Endothelial cell of umbilical vein (primary cell): ENCODE data around the gene POLRMT. TPM values are rescaled to one million over a fixed set of nuclear protein-coding genes. Genes with fewer than 3 reads are reported as not detected.

Source experiments
- BruUV-seq: library from RNA; stranded (reverse); fragments of 400-500 nt; replicated peaks from 2 replicates; lab custom pipeline; 2021; lab: Mats Ljungman, UMichigan
- CTCF ChIA-PET: fragments of 300-600, 350-600 bp; sonication (Branson Sonifier 250); formaldehyde crosslinking; loops from one replicate; lab custom pipeline; 2021; ENCODE audit warnings: antibody characterized with exemption, inconsistent platforms; lab: Charles Lee
- POLR2A ChIA-PET: fragments of 300-600, 350-600 bp; sonication (Branson Sonifier 250); formaldehyde crosslinking; loops from one replicate; lab custom pipeline; 2021; ENCODE audit warnings: antibody characterized with exemption, inconsistent platforms; lab: Charles Lee
- DNase-seq: peaks from one replicate; pipeline ENCODE4 v3.0.0-alpha.2; 2011; ENCODE audit warnings: low read depth, low spot score
- FAIRE-seq: peaks from 2 replicates; lab custom pipeline; 2011; peaks lifted over from hg19 to GRCh38; lab: Jason Lieb, UNC
- H2AFZ ChIP-seq: 2 replicates; pipeline ENCODE4 v1.6.0; 2012; ENCODE audit warnings: low read depth, low read length, control low read depth, inconsistent platforms
- H3K27ac ChIP-seq: 2 replicates; pipeline ENCODE4 v1.5.1; 2011; ENCODE audit warnings: low read depth, mild to moderate bottlenecking, control low read depth, low read length, moderate library complexity; ENCODE audit not compliant: insufficient read depth
- H3K27me3 ChIP-seq, 2 experiments: 2 replicates each; pipeline versions ENCODE4 v1.6.0 to v1.6.1; 2011; ENCODE audit warnings: low read length in 2 of 2, mixed read lengths in 1 of 2; ENCODE audit not compliant: control insufficient read depth in 2 of 2, insufficient read depth in 2 of 2
- H3K36me3 ChIP-seq, 2 experiments: 2 replicates in 1 of 2; 3 replicates in 1 of 2; pipeline ENCODE4 v1.5.1; 2011; ENCODE audit warnings: low read length in 2 of 2, mild to moderate bottlenecking in 1 of 2, moderate library complexity in 1 of 2; ENCODE audit not compliant: control insufficient read depth in 2 of 2, insufficient read depth in 2 of 2; ENCODE audit errors: extremely low read depth in 1 of 2
- H3K4me1 ChIP-seq: 3 replicates; pipeline ENCODE4 v1.5.1; 2011; ENCODE audit warnings: mild to moderate bottlenecking, low read length; ENCODE audit not compliant: control insufficient read depth, insufficient read depth; ENCODE audit errors: extremely low read depth
- H3K4me2 ChIP-seq: 2 replicates; pipeline ENCODE4 v1.6.1; 2011; ENCODE audit warnings: low read length, control low read depth, mixed read lengths; ENCODE audit not compliant: insufficient read depth
- H3K4me3 ChIP-seq, 3 experiments: fragments of 200-600 bp in 1 of 3; sonication (generic), shearing (Covaris generic) in 1 of 3; replicated peaks in 1 of 3; 2 replicates each; pipeline ENCODE4 v1.5.1; 2011 to 2016; ENCODE audit warnings: control low read depth in 3 of 3, low read length in 3 of 3, mild to moderate bottlenecking in 2 of 3, inconsistent platforms in 1 of 3, low read depth in 1 of 3, moderate library complexity in 1 of 3; ENCODE audit not compliant: insufficient read depth in 1 of 3
- H3K79me2 ChIP-seq: 2 replicates; pipeline ENCODE4 v1.6.0; 2012; ENCODE audit warnings: low read length, inconsistent platforms; ENCODE audit not compliant: control insufficient read depth, insufficient read depth
- H3K9ac ChIP-seq: replicated peaks from 2 replicates; pipeline ENCODE3; 2011; ENCODE audit warnings: low read length, control low read depth; ENCODE audit not compliant: insufficient read depth; ENCODE audit errors: extremely low read depth
- H3K9me1 ChIP-seq: replicated peaks from 3 replicates; pipeline ENCODE4 v1.6.0; 2011; ENCODE audit warnings: mild to moderate bottlenecking, low read length; ENCODE audit not compliant: control insufficient read depth, insufficient read depth; ENCODE audit errors: extremely low read depth
- H3K9me3 ChIP-seq: replicated peaks from 2 replicates; pipeline ENCODE4 v1.5.1; 2012; ENCODE audit warnings: low read length, inconsistent platforms; ENCODE audit not compliant: control insufficient read depth, insufficient read depth
- H4K20me1 ChIP-seq: replicated peaks from 2 replicates; pipeline ENCODE3; 2011; ENCODE audit warnings: mild to moderate bottlenecking, low read length; ENCODE audit not compliant: control insufficient read depth, insufficient read depth; ENCODE audit errors: extremely low read depth
- CTCF ChIP-seq, 2 donors: IDR thresholded peaks; 1 replicate in 1 of 2; 2 replicates in 1 of 2; pipeline ENCODE4 v1.5.1; 2011; ENCODE audit warnings: low read length in 2 of 2, mild to moderate bottlenecking in 2 of 2, moderate library complexity in 2 of 2, control low read depth in 1 of 2, inconsistent platforms in 1 of 2, low read depth in 1 of 2; ENCODE audit not compliant: insufficient read depth in 1 of 2; ENCODE audit errors: extremely low read depth in 1 of 2
- EZH2 ChIP-seq: IDR thresholded peaks from 2 replicates; pipeline ENCODE4 v1.6.1; 2012; ENCODE audit warnings: borderline replicate concordance, low read depth, mild to moderate bottlenecking, moderate library complexity, low read length, inconsistent platforms; ENCODE audit not compliant: severe bottlenecking
- FOS ChIP-seq: IDR thresholded peaks from 2 replicates; pipeline ENCODE4 v1.6.1; 2011; ENCODE audit warnings: mild to moderate bottlenecking, low read length, moderate library complexity, borderline replicate concordance; ENCODE audit not compliant: insufficient read depth
- GATA2 ChIP-seq: IDR thresholded peaks from 2 replicates; pipeline ENCODE4 v1.7.0; 2011; ENCODE audit warnings: low read depth, mild to moderate bottlenecking, moderate library complexity, mixed read lengths, low read length; ENCODE audit not compliant: insufficient read length, insufficient read depth
- JUN ChIP-seq: IDR thresholded peaks from 2 replicates; pipeline ENCODE4 v1.6.1; 2011; ENCODE audit warnings: borderline replicate concordance, low read depth; ENCODE audit not compliant: insufficient read length, insufficient read depth
- MAX ChIP-seq: IDR thresholded peaks from 2 replicates; pipeline ENCODE4 v1.6.1; 2011; ENCODE audit not compliant: insufficient read depth, insufficient read length
- MYC ChIP-seq: IDR thresholded peaks from one replicate; pipeline ENCODE4 v1.6.1; 2011; ENCODE audit warnings: mild to moderate bottlenecking, low read depth, low read length
- POLR2A ChIP-seq: IDR thresholded peaks from 2 replicates; pipeline ENCODE4 v1.6.1; 2012; ENCODE audit warnings: low read depth, mild to moderate bottlenecking, control low read depth, low read length
- POLR2AphosphoS5 ChIP-seq: IDR thresholded peaks from 2 replicates; pipeline ENCODE4 v1.6.1; 2012; ENCODE audit warnings: low read depth, mild to moderate bottlenecking, control low read depth, low read length, moderate library complexity; ENCODE audit not compliant: insufficient read depth
- dilution Hi-C: fragments of 300-500 bp; cut with MboI; formaldehyde crosslinking; loops from one replicate; pipeline ENCODE4 v1.15.0; 2019; ENCODE audit warnings: low sequenced_read_pairs; ENCODE audit not compliant: extremely low pct_ligation_motif_present
- intact Hi-C: fragments of 100-400 bp; cut with micrococcal nuclease; formaldehyde crosslinking; loops from one replicate; pipeline ENCODE4 v1.10.0; 2022
- polyA plus RNA-seq, 4 experiments: library from polyadenylated mRNA; depleted of rRNA in 3 of 4; stranded (reverse) in 3 of 4; unstranded in 1 of 4; fragments of >200 nt; gene quantifications; 2 replicates each; pipeline versions ENCODE4 v1.2.1 to v1.2.3, GENCODE V29; 2011 to 2012; ENCODE audit warnings: missing spikeins in 1 of 4
- total RNA-seq: library from RNA; stranded (reverse); gene quantifications from 2 replicates; pipeline ENCODE4 v1.2.3, GENCODE V29; 2021

POLRMT gene
- total and polyA plus RNA-seq, 2 donors (not counting 3 experiments of a cell fraction or from before 2014, with no cell fraction given), result 38.9 to 50.6 TPM

GRCh38 chr19:594265-594870, 39.0 kb downstream of the POLRMT start:
- no peak overlapping the region for H3K4me3 ChIP-seq
- intact Hi-C loops (no loop called here), dilution Hi-C loops (no loop called here)
- no peak overlapping the region for H3K27ac ChIP-seq
- H3K79me2 ChIP-seq, result no peaks in the 10 kb centered on the region
- H3K27me3 ChIP-seq, result peaks cover 2 to 5% of the 10 kb centered on the region in 2 experiments
- H3K9me3 ChIP-seq, result no peaks in the 10 kb centered on the region
- no TSS peak for BruUV-seq
- no peak for TF ChIP-seq JUN
- TF ChIP-seq FOS, result no peak
- no peak for TF ChIP-seq CTCF (IDR thresholded peaks at IDR 0.05; ENCODE audit: extremely low read depth in 1 of 2, insufficient read depth in 1 of 2, low read depth in 1 of 2, low read length in 2 of 2)
- no peak for TF ChIP-seq GATA2
- no peak for TF ChIP-seq POLR2AphosphoS5
- no peak for TF ChIP-seq EZH2
- TF ChIP-seq MAX, result no peak
- no peak for TF ChIP-seq MYC
- no peak for TF ChIP-seq POLR2A
- CTCF ChIA-PET, result no interaction called here
- H3K9ac ChIP-seq, result no peak overlapping the region
- no peaks in the 10 kb centered on the region for H3K4me1 ChIP-seq
- H3K9me1 ChIP-seq, result no peaks in the 10 kb centered on the region
- no peak overlapping the region for H3K4me2 ChIP-seq
- H2AFZ ChIP-seq, result no peak overlapping the region
- POLR2A ChIA-PET, result no interaction called here
- no peak for FAIRE-seq
- H4K20me1 ChIP-seq, result no peaks in the 10 kb centered on the region
- H3K36me3 ChIP-seq, result no peaks in the 10 kb centered on the region
- no peak for DNase-seq
